ENCODE measurements around the gene PFDN2. TPM values are rescaled to one million over a fixed set of nuclear protein-coding genes. Genes with fewer than 3 reads are reported as not detected.
A peak's percentile ranks its signal among the peaks of the same experiment; 100 is the strongest.
"Not testable (repeated sequence)": the region's sequence is repeated elsewhere in the genome, so short reads cannot be mapped to it uniquely, and the experiment has no call there.

The PFDN2 gene
- total RNA-seq, 1 donor from 2014 or later: 90.0 TPM

- peaks cover 7% of the 10 kb centered on the region for H3K27me3 Mint-ChIP-seq (ENCODE audit: low read depth)
- H3K4me3 Mint-ChIP-seq: no peak overlapping the region
- H3K36me3 Mint-ChIP-seq (ENCODE audit: low read depth): no peaks in the 10 kb centered on the region
- no peaks in the 10 kb centered on the region for H3K9me3 Mint-ChIP-seq
- no peak for DNase-seq (ENCODE audit: low read depth, low spot score)
- H3K27ac Mint-ChIP-seq (ENCODE audit: unreplicated experiment): no peak overlapping the region
- TF ChIP-seq CTCF (conservative IDR thresholded peaks at IDR 0.05): no peak
- peaks cover 24% of the 10 kb centered on the region for H3K4me1 Mint-ChIP-seq
Measured at GRCh38 chr1:161070761-161071160, 47.1 kb downstream of the PFDN2 start.

GRCh38 chr1:161069731-161070270 is 48.0 kb downstream of the PFDN2 start, which contains the start of gene ARHGAP30:
Gene ARHGAP30 (minus strand): TSS chr1:161069891. CDS start chr1:161069624, 267 bp downstream.
- H3K9me3 Mint-ChIP-seq: no peaks in the 10 kb centered on the region
- H3K27me3 Mint-ChIP-seq (ENCODE audit: low read depth): peaks cover 7% of the 10 kb centered on the region

GRCh38 chr1:161069241-161069640 is 48.6 kb downstream of the PFDN2 start:
- Mint-ChIP-seq H3K4me1 (peaks cover 21% of the 10 kb centered on the region), H3K36me3 (ENCODE audit: low read depth) (no peaks in the 10 kb centered on the region), H3K9me3 (no peaks in the 10 kb centered on the region), H3K4me3 (no peak overlapping the region), H3K27ac (ENCODE audit: unreplicated experiment) (no peak overlapping the region), H3K27me3 (ENCODE audit: low read depth) (peaks cover 12% of the 10 kb centered on the region)
- no peak for DNase-seq (ENCODE audit: low read depth, low spot score)
- TF ChIP-seq CTCF (conservative IDR thresholded peaks at IDR 0.05): no peak

More at GRCh38 chr1:161069731-161070270, 48.0 kb downstream of the PFDN2 start, which contains the start of gene ARHGAP30:
- TF ChIP-seq CTCF (conservative IDR thresholded peaks at IDR 0.05): no peak
- Mint-ChIP-seq H3K36me3 (ENCODE audit: low read depth) (no peaks in the 10 kb centered on the region), H3K4me1 (peaks cover 24% of the 10 kb centered on the region), H3K4me3 (no peak within 1 kb of the TSS), H3K27ac (ENCODE audit: unreplicated experiment) (no peak within 1 kb of the TSS)
- no peak for DNase-seq (ENCODE audit: low read depth, low spot score)

GRCh38 chr1:161068306-161069234 is 49.3 kb downstream of the PFDN2 start:
- Mint-ChIP-seq H3K36me3 (ENCODE audit: low read depth) (no peaks in the 10 kb centered on the region), H3K4me3 (no peak overlapping the region)

GRCh38 chr1:161066694-161067093 is 51.1 kb downstream of the PFDN2 start:
- no peak for TF ChIP-seq CTCF (conservative IDR thresholded peaks at IDR 0.05)
- no peaks in the 10 kb centered on the region for H3K4me1 Mint-ChIP-seq
- H3K4me3 Mint-ChIP-seq: no peak overlapping the region
- peaks cover 31% of the 10 kb centered on the region for H3K27me3 Mint-ChIP-seq (ENCODE audit: low read depth)
- H3K9me3 Mint-ChIP-seq: no peaks in the 10 kb centered on the region
- H3K27ac Mint-ChIP-seq (ENCODE audit: unreplicated experiment): no peak overlapping the region
- H3K36me3 Mint-ChIP-seq (ENCODE audit: low read depth): no peaks in the 10 kb centered on the region
- no peak for DNase-seq (ENCODE audit: low read depth, low spot score)

More at GRCh38 chr1:161068306-161069234, 49.3 kb downstream of the PFDN2 start:
- peaks cover 18% of the 10 kb centered on the region for H3K27me3 Mint-ChIP-seq (ENCODE audit: low read depth)
- no peak for DNase-seq (ENCODE audit: low read depth, low spot score)
- H3K27ac Mint-ChIP-seq (ENCODE audit: unreplicated experiment): peak overlapping the region; percentile 43
- TF ChIP-seq CTCF (conservative IDR thresholded peaks at IDR 0.05): no peak
- no peaks in the 10 kb centered on the region for H3K9me3 Mint-ChIP-seq
- H3K4me1 Mint-ChIP-seq: peaks cover 17% of the 10 kb centered on the region

- H3K36me3 Mint-ChIP-seq (ENCODE audit: low read depth); H3K4me3 Mint-ChIP-seq: not testable (repeated sequence)
Measured at GRCh38 chr1:161065681-161066080, 52.2 kb downstream of the PFDN2 start.

GRCh38 chr1:161063936-161064335 is 53.9 kb downstream of the PFDN2 start:
- DNase-seq (ENCODE audit: low read depth, low spot score); H3K36me3 Mint-ChIP-seq (ENCODE audit: low read depth); H3K4me3 Mint-ChIP-seq; H3K27ac Mint-ChIP-seq (ENCODE audit: unreplicated experiment); H3K9me3 Mint-ChIP-seq; H3K4me1 Mint-ChIP-seq: not testable (repeated sequence)
- H3K27me3 Mint-ChIP-seq (ENCODE audit: low read depth): peaks cover 31% of the 10 kb centered on the region

More at GRCh38 chr1:161065681-161066080, 52.2 kb downstream of the PFDN2 start:
- not testable (repeated sequence) for H3K9me3 Mint-ChIP-seq; H3K27ac Mint-ChIP-seq (ENCODE audit: unreplicated experiment); H3K4me1 Mint-ChIP-seq; DNase-seq (ENCODE audit: low read depth, low spot score)
- H3K27me3 Mint-ChIP-seq (ENCODE audit: low read depth): peaks cover 31% of the 10 kb centered on the region

All from neural crest cell (in vitro differentiated cells).